GM19455 (cell line): ENCODE results near the gene GIPC3.
"Not testable (repeated sequence)": the region's sequence is repeated elsewhere in the genome, so short reads cannot be mapped to it uniquely, and the experiment has no call there.

ENCODE experiments used
- ATAC-seq: cut with Tn5 transposase; IDR thresholded peaks from one replicate; pipeline ENCODE4 v1.9.1; 2021; ENCODE audit not compliant: unreplicated experiment

Gene GIPC3

GRCh38 chr19:3550947-3551791 lies 34.1 kb upstream of the GIPC3 start:
- no peak for ATAC-seq

- ATAC-seq, result no peak
Observed at GRCh38 chr19:3551792-3552095, 33.5 kb upstream of the GIPC3 start.

- ATAC-seq, result no peak
Observed at GRCh38 chr19:3554254-3555083, 30.8 kb upstream of the GIPC3 start.

- ATAC-seq, result no peak
Observed at GRCh38 chr19:3555653-3556422, 29.4 kb upstream of the GIPC3 start.

GRCh38 chr19:3556423-3556977 lies 28.8 kb upstream of the GIPC3 start:
- no peak for ATAC-seq

GRCh38 chr19:3556978-3557460 lies 28.3 kb upstream of the GIPC3 start:
- ATAC-seq, result peak; percentile 35

GRCh38 chr19:3557461-3558248 lies 27.6 kb upstream of the GIPC3 start, which contains the start of gene MFSD12:
Gene MFSD12, minus strand, starts transcription at chr19:3557586. Its CDS starts 183 bp downstream, at chr19:3557403.
- ATAC-seq, result peak; percentile 84

- no peak for ATAC-seq
Observed at GRCh38 chr19:3563709-3564524, 21.4 kb upstream of the GIPC3 start.

GRCh38 chr19:3565139-3565538 lies 20.1 kb upstream of the GIPC3 start:
- no peak for ATAC-seq

- not testable (repeated sequence) for ATAC-seq
Observed at GRCh38 chr19:3570042-3570441, 15.2 kb upstream of the GIPC3 start.

- ATAC-seq, result no peak
Observed at GRCh38 chr19:3570606-3571011, 14.7 kb upstream of the GIPC3 start.

- peak; percentile 88 for ATAC-seq
Observed at GRCh38 chr19:3572132-3572854, 13.0 kb upstream of the GIPC3 start.

- peak; percentile 8 for ATAC-seq
Observed at GRCh38 chr19:3572855-3573161, 12.5 kb upstream of the GIPC3 start, which contains the start of gene HMG20B. Gene HMG20B, plus strand, starts transcription at chr19:3572944. Its CDS starts 366 bp downstream, at chr19:3573310.

- ATAC-seq, result peak; percentile 2
Observed at GRCh38 chr19:3573162-3573857, 12.0 kb upstream of the GIPC3 start.

GRCh38 chr19:3573858-3574637 lies 11.2 kb upstream of the GIPC3 start:
- ATAC-seq, result peak; percentile 28

GRCh38 chr19:3575260-3575741 lies 10.0 kb upstream of the GIPC3 start:
- no peak for ATAC-seq
